ENCODE results near the gene CTIF.

- TF ChIP-seq CTCF (IDR thresholded peaks at IDR 0.05; ENCODE audit: insufficient read depth, low read length, poor library complexity, severe bottlenecking) (no peak), EZH2phosphoT487 (conservative IDR thresholded peaks at IDR 0.05; ENCODE audit: low read length) (no peak)
Observed at GRCh38 chr18:48887905-48888772, 349.3 kb downstream of the CTIF start.
